Glomerular visceral epithelial cell (primary cell): ENCODE data around the gene ZNF497.
"Not testable (repeated sequence)": the region's sequence is repeated elsewhere in the genome, so short reads cannot be mapped to it uniquely, and the experiment has no call there.

Experiments used
- DNase-seq: peaks from one replicate; pipeline ENCODE4 v3.0.0-alpha.2; 2016; ENCODE audit errors: extremely low spot score

ZNF497 gene

DNA sequence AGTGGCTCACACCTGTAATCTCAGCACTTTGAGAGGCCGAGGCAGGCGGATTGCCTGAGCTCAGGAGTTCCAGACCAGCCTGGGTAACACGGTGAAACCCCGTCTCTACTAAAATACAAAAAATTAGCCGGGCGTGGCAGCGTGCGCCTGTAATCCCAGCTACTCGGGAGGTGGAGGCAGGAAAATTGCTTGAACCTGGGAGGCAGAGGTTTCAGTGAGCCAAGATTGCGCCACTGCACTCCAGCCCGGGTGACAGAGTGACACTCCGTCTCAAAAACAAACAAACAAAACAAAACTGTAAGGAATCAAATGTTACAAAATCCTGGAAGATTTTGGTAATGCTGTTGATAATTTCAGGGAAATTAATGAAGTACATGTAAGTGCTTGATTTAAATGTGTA lies 14.5 kb downstream of the ZNF497 start:
- not testable (repeated sequence) for DNase-seq

DNA sequence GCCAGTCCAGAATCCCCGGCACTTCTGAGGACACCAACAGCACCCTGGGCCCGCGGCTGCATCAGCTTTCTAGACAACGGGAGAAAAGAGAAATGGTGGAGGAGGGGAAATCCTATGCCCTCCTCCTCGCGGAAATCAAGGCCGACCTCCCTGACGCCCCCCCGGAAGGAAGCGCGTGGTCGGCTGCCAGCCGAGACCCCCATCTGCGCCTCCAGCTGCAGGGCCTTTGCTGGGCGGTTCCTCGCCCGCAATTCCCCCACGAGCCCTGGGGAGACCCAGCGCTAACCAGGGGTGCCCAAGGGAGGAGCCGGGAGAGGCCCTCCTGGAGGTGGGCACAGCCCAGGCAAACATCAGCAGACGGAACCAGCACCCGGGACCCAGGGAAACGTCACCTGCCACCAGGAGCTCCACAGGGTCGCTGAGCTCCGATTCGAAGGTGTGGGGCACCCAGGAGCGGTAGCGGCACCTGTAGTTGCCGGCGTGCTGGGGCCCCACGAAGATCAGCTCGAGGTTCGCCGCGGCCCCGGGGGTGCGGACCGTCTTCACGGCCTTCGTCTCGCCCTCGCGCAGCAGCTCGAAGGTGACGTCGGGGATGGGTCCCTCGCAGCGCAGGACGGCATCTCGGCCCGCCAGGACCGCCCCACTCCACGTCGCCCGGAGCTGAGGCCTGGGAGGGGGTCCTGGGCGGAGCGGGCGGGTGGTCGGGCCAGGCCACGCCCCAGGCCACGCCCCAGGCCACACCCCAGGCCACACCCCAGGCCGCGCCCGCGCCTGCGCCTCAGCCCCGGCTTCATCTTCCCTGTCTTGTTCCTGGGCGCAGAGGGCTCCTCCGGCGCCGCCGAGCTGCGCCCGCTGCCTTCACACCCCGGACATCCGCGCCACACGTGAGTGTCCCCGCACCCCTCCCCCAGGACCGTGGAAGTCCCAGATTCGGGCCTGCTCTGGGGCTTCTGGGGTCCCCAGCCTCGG lies 15.3 kb downstream of the ZNF497 start:
- peak; percentile 87 for DNase-seq

DNA sequence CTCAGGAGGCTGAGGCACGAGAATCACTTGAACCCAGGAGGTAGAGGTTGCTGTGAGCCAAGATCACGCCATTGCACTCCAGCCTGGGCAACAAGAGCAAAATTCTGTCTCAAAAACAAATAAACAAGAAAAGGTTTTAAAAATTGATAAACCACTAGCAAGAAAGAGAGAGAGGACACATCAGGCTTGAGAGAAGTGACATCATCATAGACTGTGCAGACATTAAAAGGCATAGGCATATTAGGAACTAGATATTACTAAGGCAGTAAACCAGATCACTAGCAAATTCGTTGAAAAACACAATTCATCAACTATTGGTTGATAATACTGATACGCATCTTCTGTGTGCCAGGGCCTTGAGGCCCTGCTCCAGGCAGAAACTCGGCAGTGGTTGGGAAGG lies 17.0 kb downstream of the ZNF497 start:
- no peak for DNase-seq

DNA sequence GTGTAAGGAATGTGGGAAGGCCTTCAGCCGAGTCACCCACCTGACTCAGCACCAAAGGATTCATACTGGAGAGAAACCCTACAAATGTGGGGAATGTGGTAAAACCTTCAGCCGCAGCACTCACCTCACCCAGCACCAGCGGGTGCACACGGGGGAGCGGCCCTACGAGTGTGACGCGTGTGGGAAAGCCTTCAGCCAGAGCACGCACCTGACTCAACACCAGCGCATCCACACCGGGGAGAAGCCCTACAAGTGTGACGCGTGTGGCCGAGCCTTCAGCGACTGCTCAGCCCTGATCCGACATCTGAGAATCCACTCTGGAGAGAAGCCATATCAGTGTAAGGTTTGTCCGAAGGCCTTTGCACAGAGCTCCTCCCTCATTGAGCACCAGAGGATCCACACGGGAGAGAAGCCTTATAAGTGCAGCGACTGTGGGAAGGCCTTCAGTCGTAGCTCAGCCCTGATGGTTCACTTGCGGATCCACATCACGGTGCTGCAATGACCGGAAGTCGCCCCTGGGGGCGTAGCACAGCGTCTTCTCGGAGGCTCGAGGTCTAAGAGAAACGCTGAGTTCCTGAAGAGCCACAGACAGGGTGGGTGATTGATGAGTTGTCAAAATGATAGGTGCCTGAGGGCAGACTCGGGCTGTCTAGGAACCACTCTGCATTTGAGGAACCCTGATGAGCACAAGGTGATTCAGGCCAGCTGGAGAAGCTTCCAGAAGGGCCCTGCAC lies 23.6 kb downstream of the ZNF497 start:
- no peak for DNase-seq

DNA sequence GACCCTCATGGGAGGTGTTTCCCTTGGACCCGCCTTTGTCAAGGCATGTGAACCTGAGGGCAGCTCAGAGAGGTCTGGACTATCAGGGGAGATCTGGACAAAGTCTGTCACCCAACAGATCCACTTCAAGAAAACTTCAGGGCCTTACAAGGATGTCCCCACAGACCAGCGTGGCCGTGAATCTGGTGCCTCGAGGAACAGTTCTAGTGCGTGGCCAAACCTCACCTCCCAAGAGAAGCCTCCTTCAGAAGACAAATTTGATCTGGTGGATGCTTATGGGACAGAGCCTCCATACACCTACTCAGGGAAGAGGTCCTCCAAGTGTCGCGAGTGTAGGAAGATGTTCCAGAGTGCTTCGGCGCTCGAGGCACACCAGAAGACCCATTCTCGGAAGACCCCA lies 24.2 kb downstream of the ZNF497 start:
- no peak for DNase-seq

DNA sequence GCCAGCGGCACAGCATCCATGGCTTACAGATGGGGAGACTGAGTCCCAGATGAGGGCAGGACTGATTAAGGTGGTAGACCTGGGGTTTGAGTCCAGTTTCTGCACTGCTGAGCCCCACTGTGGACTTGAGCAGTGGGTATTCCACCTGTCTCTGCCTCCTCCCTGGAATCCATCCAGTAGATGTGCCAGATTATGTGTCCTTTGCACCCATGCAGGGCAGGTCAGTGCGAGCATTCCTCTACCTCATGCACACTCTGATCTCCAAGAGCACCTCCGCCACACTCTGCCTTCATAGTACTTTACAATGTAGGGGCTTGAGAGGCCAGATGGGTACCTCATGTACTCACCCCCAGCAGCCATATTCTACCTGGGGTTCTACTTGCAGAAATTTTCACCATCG lies 25.7 kb downstream of the ZNF497 start:
- DNase-seq, result no peak

DNA sequence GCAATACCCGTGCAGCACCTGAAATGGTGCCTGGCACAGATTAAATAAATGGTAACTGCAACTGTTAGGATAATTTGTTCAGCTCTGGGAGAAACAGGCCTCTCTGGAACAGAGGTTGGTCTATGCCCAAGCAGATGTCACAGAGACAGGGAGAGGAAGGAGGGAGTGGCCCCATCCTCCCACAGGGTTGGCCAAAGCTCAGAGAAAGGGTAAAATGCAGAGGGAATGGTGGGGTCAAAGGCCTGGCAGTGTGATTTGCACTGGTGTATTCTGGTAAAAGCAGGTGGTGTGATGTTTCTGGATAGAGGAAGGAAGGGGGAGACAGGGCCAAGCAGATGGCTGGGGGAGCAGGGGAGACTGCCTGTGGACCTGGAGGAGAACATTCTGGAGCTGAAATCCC lies 26.3 kb downstream of the ZNF497 start:
- DNase-seq, result no peak

DNA sequence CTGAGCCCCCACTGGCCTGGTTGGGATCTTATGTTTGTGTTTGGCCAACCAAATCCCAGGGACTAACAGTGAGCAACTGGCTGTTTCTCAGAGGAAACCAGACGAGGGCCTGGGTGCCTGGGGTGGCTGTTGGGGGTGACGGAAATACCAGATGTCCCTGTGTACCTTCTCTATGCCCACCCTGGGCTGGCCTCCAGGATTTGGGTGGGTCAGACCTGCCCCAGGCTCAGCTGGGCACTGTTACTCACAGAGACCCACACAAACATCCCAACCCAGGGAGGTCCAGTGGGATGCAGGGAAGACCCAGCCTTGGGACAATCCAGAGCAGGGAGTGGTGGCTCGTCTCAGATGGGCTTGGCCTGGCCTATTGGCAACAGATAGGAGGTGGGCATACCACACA lies 26.9 kb downstream of the ZNF497 start:
- DNase-seq, result no peak

DNA sequence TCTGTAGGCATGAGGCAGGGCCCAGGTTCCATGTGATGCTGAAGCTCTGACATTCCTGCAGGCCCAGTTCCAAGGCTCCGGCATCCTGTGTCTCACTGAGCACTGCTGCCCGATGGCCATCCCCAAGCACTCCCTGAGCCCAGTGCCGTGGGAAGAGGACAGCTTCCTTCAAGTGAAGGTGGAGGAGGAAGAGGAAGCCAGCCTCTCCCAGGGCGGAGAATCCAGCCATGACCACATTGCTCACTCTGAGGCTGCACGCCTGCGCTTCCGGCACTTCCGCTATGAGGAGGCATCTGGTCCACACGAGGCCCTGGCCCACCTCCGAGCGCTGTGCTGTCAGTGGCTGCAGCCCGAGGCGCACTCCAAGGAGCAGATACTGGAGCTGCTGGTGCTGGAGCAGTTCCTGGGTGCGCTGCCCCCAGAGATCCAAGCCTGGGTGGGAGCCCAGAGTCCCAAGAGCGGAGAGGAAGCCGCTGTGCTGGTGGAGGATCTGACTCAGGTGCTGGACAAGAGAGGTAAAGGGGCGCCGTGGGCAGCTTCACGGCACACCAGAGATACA lies 27.8 kb downstream of the ZNF497 start:
- DNase-seq, result no peak

DNA sequence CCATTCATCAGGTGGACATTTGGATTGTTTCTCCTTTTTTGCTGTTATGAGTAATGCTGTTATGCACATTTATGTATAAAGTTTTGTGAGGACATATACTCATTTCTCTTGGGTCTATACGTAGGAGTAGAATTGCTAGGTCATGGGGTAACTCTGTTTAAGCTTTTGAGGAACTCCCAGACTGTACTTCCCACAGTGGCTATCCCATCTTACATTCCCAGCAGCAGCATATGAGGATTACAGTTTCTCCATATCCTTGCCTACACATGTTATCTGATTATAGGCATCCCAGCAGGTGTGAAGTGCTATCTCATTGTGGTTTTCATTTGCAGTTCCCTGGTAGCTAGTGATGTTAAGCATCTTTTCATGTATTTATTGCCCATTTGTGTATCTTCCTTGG lies 29.9 kb downstream of the ZNF497 start:
- no peak for DNase-seq

DNA sequence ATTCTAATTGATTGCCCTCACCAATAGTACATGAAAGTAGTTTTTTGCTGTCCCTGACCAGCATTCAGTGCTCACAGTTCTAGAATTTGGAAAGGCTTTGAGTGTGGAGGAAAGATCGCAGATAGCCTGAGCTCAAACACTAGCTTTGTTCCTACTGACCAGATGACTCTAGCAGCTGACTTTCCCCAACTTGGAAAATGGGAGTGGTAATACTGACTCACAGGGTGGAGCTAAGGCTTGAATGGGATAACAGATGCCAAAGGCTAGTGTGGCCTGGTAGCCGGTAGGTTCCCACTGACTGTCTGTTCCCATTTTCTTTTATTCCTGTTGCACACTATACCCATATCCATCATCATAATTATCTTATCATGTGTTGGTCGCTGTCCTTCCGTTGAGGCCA lies 32.1 kb downstream of the ZNF497 start:
- DNase-seq, result no peak

DNA sequence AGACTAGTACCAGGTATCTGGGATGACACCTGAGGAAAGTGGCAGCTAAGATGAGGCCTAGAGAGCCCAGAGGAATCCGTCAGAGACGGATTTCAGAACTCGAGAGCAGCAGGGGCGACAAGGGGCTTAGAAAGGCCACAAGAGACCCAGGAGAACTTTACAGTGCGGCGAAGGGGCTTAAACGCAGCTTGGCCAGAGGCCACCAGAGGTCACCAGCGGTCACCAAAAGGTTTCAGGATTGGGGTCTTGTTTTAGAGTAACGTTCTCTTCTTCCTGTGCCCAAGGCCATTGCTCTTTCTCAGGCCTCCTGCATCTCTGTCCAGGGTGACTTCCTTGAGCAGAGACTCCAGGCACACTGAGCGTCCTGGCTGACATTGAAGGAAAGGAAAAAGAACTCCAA lies 33.6 kb downstream of the ZNF497 start:
- no peak for DNase-seq

DNA sequence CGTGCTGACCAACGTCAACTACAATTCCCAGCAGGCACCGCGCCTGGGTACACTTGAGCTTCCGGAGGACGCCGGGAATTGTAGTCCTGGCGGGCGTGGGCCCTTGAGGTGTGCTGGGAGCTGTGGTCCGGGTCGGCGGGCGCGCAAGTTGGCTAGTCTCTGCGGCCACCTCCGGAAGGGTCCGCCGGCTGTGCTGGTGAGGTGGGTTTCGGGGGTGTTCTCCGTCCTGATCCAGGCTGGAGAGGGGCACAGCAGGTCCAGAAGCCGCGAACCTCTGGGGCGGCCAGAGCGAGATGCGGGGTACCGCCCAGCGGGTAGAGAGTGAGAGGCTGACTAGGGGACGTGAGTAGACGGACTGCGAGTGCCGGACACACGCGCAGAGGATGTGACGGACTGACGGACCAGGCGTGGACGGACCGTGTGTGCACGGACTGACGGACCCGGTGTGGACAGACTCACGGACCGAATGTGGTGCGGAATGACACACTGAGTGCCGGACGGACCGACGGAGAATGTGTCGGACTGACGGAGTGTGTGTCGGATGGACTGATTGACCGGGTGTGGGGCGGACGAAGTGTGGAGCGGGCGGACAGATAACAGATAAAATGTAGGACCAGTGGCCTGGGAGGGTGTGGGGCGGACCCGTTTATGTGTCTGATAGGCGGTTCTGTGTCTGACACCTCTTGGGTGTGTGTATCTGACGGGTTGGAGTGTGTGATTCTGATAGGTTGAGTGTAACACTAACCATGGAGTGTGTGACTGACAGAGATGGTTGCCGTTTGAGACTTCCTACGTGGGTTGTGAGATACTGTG lies 35.4 kb downstream of the ZNF497 start, which contains the start of gene ZSCAN22:
ZSCAN22 (plus strand) TSS at position 81 of the 813 bp plus-strand sequence. CDS start 7,809 bp downstream, outside the sequence.
- peak; percentile 95 for DNase-seq

DNA sequence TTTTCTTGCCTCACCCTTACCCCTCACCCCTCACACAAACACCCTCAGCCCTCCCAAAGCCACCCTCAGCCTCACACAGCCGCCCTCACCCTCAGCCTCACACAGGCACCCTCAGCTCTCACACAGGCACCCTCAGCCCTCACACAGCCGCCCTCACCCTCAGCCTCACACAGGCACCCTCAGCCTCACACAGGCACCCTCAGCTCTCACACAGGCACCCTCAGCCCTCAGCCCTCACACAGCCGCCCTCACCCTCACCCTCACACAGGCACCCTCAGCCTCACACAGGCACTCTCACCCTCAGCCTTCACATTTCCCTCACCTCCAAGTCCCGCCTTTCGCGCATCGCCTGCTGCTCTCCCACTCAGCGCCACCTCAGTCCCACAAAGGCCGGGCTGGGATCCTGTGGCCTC lies 36.0 kb downstream of the ZNF497 start:
- DNase-seq, result no peak

DNA sequence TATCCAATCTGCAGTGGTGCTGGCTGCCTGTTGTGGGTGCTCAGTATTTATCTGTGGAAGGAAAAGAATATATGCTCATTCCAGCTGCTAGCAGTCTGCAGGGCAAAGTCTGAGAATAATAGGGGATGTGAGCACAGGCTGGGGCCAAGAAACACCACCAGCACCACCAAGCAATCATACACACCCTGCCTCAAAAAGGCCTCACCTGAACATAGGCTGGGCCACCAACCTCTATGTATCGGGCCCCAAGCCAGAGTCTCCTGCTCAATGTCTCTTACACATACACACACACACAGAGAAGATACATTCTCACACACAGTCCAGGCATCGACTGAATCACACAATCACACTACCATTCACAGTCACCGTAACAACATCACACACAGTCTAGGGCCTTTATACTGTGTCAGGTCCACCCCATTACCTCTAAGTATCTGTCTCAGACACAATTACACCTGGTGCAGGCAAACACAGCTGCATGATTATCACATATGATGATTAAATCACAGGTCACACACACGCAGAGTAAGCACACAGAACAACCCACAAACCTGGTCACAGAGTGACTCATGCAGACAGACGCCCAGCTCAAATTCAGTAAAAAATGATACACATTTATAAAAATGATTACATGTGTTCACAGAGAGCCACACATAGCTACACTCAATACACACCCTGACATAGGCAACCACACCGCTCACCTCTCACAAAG lies 37.1 kb downstream of the ZNF497 start:
- DNase-seq, result peak; percentile 25

DNA sequence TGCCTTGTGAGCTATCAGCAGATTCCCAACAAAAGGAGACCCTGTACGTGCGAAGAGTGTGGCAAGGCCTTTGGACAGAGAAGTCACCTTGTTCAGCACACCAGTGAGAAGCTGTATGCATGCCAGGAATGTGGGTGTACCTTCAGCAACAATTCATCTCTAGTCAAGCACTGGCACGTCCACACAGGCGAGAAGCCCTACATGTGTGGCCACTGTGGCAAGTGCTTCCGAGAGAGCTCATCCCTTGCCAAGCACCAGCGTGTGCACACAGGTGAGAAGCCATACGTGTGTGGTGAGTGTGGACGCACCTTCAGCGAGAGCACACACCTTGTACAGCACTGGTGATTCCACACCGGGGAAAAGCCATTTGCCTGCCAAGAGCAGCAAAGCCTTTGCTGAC lies 43.3 kb downstream of the ZNF497 start:
- no peak for DNase-seq

DNA sequence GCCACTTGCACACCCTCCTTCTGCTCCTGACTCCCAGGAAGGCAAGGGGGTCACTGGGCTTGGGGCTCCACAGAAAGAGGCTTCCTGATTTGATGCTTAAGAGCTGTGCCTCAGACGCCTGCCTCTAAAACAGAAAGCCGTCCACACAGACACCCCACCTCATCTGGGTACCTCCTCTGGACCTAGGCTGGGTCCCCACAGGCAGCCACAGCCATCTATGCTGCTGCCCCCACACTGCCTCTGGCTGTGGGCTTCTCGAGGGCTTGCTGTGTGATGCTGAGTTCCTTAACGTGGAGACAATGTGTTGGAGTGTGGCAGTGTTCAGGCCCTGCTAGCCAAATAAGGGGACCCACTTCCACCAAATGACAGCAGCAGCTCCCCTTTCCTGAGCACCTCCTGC lies 44.3 kb downstream of the ZNF497 start:
- DNase-seq, result no peak

DNA sequence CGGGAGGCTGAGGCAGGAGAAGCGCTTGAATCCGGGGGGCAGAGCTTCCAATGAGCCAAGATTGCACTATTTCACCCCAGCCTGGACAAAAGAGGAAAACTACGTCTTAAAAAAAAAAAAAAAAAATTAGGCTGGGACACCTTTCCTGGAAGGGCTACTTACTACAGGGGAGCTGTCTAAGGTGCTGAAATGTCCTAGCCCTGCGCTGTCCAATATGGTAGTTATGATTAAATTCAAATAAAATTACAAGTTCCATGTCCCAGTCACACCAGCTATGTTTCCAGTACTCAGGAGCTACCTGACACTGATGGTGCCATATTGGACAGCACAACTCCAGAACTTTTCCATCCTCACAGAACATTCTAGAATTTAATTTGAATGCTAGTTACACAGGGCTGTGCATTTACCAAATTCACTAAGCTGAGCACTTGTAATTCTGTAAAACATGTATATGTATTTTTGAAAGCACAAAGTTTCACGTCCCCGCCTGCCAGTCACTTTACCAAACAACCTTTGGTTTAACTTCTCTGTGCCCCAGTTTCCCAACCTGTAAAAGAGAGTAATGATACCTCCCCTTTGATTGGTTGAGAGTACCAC lies 45.0 kb downstream of the ZNF497 start:
- peak; percentile 50 for DNase-seq

DNA sequence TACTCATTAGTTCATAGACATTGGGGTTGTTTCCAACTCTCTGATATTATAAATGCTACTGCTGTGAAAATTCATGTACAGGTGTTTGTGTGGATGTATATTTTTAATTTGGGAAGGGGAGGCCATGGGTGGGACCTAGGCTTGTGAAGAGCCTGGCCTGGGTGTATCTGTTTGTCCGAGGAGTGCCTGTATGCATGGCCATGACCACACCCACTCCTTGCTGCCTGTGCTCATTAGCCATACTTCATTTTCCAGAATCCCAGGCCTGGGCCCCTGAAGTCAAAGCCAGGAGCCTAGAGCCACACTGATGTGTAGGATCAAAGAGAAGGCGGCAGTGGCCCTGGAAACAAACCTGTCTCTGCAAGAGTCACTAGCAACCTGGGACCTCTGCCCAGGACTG lies 47.0 kb downstream of the ZNF497 start:
- DNase-seq, result no peak

DNA sequence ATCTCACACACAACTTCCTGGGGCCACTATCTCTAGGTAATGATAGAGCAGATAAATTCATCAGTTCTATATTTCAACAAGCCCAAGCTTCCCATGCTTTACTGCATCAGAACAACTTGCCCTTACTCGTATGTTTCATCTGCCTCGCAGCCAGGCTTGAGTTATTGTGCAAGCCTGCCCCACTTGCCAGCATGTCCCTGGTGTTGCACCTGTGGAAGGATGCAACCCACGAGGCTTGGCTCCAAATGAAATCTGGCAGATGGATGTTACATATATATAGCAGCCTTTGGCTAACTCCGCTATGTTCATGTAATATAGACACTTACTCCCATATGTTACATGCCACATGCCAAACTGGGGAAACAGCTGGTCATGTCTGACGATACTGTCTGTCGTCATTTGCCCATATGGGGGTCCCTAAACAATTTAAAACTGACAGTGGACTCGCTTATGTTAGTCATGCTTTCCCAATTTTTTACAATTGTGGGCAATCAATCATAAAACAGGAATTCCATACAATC lies 51.1 kb downstream of the ZNF497 start:
- DNase-seq, result no peak
